GM13976 (cell line): ENCODE data around the gene CAD.

Experiments used
- DNase-seq: peaks from one replicate; pipeline ENCODE4 v3.0.0; 2012; ENCODE audit warnings: low spot score
- in situ Hi-C: fragments of 300-500 bp; cut with MboI; formaldehyde crosslinking; loops from one replicate; pipeline ENCODE4 v1.12.0; 2022; ENCODE audit warnings: low sequenced_read_pairs, mixed read lengths, inconsistent platforms; ENCODE audit not compliant: unreplicated experiment
- TF ChIP-seq, protein P1 (sequence below): IDR thresholded peaks from 2 replicates; pipeline ENCODE4 v1.5.1; 2012; ENCODE audit warnings: borderline replicate concordance, mild to moderate bottlenecking; ENCODE audit not compliant: insufficient read depth; ENCODE audit errors: extremely low read depth, missing control alignments, control extremely low read depth

Gene CAD

DNA sequence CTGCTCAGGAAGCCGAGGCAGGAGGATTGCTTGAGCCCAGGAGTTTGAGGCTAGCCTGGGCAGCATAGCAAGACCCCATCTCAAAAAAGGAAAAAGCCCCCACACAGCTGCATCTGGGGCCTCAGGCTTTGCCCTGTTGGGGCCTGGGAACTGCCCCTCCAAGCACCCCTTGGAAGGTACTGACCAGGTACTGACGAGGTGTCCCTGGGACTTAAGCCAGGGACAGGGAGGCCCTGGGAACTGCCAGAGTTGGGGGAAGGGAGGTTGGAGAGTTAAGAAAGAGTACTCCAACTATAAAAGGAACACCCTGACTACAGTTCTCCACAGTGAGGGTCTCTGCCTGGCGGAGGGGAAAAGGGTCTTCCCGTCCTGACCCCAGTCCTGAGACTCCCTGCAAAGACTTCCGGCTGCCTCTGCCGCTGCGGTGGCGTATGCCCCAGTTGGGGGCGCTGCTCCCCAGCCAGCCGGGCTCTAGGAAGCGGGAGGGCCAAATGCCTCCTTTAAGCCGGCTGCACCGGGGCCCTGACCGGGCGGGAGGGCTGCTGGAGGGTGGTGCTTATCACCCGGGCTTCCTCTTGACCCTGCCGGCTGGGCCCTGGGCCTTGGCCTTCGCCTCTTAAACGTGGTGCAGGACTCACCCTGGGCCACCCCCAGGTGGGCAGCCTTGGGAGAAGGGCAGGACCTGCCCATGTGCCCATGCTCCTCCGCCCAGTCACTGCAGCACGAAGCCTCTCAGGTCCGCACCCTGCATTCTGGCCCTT lies 32.9 kb downstream of the CAD start:
- DNase-seq, result peak; percentile 88
- TF ChIP-seq, protein P1, sequence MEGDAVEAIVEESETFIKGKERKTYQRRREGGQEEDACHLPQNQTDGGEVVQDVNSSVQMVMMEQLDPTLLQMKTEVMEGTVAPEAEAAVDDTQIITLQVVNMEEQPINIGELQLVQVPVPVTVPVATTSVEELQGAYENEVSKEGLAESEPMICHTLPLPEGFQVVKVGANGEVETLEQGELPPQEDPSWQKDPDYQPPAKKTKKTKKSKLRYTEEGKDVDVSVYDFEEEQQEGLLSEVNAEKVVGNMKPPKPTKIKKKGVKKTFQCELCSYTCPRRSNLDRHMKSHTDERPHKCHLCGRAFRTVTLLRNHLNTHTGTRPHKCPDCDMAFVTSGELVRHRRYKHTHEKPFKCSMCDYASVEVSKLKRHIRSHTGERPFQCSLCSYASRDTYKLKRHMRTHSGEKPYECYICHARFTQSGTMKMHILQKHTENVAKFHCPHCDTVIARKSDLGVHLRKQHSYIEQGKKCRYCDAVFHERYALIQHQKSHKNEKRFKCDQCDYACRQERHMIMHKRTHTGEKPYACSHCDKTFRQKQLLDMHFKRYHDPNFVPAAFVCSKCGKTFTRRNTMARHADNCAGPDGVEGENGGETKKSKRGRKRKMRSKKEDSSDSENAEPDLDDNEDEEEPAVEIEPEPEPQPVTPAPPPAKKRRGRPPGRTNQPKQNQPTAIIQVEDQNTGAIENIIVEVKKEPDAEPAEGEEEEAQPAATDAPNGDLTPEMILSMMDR, result peak; percentile 88
- in situ Hi-C loops, result no loop called here

DNA sequence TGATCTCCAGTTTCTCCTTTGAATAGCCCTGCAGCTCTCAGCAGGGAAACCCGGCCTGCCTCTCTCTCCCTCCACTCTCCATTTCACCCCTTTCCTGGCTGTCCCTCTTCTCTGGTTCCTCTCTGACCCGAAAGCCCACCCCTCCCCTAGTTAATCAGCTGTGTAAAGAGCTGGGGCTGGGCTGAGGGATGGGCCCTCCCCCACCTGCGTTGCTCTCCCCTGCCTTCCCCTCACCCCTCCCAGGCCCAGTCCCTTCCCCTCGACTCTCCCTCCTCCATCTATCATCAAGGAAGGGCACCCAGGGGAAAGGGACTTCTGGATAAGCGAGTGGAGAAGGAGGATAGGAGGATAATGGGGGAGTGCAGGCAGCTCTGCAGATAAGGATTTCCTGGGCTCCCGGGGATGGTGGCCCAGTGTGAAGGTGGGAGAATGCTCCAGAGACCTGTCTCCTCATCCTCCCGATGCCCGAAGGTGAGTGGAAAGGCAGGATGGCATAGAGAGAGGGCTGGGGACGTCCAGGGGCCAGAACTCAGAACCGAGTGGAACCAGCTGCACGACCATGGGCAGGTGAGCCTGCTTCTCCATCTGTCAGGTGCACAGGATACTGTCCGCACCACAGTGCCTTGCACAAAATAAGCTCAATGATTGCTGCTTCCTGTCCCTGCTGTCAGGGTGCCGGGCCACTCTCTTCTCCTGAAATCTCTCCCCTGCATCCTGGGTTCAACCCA lies 33.6 kb downstream of the CAD start:
- TF ChIP-seq, protein P1, result no peak
- in situ Hi-C loops, result no loop called here
- no peak for DNase-seq

DNA sequence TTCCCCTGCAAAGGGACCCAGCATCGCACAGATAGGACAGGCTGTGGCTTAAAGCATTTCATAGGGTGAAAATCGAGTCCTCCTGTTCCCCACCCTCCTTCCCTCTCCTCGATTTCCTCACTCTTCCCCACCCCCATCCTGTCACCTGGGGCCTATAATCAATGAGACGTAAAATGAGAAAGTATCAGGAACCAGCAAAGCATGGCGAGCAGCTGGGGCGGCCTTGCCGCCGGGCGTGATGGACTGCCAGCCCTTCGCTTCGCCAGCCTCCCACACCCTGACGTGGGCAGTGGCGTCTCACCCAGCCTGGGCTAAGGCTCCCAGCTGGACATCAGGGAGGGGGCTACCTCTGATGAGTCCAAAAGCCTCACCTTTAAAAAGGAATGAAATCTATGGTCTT lies 34.6 kb downstream of the CAD start:
- no peak for DNase-seq
- in situ Hi-C loops, result no loop called here

DNA sequence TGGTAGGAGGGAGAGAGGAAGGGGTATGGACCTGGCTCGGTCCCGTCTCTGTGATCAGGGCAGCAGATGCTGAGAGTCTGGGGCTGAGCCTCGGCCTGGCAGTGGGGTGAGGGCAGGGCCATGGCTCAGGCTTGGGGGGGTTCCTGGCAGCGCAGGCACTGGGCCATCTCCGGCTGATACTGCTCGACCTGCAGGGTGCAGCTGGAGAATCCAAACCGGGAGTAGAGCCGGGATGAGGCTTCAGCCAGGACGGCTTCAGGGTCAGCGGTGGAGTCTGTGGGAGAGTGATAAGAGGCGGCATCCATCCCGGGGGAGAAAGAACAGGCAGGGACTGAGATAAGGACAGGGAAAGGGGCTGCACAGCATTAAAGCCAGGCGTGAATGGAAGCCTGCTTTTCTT lies 38.0 kb downstream of the CAD start:
- in situ Hi-C loops, result no loop called here
- TF ChIP-seq, protein P1, result no peak
- DNase-seq, result no peak

More for the DNA sequence above, 34.6 kb downstream of the CAD start:
- TF ChIP-seq, protein P1, result no peak

DNA sequence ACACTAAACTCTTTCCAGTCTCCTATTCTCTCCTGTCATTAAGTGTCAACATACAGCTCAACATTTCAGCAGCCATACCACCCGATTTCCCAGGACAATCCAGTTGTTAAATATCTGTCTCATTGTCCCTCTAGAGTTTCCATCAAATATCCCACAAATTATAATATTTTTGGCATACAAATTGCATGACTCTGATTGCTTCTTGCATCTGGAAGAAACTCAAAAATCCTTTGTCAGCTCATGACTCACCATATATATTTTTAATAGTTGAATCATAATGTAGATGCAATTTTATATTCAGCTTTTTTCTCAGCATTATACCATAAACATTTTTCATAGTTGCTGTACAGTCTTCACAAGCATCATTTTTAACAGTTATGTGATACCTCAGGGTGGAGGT lies 38.5 kb downstream of the CAD start:
- no peak for DNase-seq
- in situ Hi-C loops, result no loop called here
- TF ChIP-seq, protein P1, result no peak

DNA sequence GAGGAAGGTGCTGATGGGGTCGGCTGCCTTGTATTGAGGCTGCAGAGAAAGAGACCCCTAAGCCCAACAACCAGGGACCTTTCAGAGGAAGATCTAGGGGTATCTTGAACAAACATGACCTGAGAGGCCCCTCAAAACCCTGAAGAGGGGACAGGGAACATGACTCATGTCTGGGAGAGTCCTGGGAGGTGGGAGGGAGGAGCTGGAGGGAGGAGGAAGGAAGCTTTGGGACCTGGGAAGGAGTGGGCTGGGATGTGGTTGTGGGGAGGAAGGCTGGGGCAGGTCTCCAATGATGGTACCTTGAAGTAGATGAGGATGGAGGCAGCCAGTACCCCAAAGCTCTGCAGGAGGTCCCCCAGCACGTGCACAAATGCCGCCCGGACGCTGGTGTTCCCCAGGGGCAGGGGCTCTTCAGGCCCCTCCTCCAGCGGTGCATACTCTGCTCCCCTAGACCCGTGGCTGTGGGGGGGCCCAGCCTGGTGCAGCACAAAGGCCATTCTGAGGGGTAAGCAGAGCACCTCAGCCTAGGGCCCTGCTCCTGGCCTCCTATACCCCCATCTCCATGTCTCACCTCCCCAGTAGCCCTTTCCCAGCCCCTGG lies 39.8 kb downstream of the CAD start:
- DNase-seq, result no peak
- in situ Hi-C loops, result no loop called here
- TF ChIP-seq, protein P1, result no peak
